ENCODE data around the gene PEX14.

DNA sequence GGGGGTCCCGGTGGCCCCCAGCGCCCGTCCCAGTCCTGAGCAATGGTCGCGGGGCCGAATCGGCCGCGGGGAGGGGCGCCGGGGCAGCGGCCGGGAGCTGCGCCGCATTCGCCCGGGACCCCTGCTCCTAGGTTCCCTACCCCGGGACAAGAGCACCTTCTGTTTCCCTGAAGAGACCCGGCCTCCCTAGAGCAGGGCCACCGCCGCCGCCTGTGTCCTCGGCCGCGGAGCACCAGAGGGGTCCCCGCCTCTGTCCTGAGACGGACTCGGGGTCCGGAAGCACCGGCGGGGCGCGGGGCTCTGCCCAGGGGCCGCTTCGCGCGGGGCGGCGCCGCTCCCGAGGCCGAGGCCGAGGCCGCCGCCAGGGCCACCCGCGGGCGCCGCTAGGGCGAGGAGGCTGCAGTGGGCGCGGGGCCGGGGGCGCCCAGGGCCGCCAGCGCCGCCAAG is 163.8 kb downstream of the PEX14 start:
- TF ChIP-seq, protein P1, sequence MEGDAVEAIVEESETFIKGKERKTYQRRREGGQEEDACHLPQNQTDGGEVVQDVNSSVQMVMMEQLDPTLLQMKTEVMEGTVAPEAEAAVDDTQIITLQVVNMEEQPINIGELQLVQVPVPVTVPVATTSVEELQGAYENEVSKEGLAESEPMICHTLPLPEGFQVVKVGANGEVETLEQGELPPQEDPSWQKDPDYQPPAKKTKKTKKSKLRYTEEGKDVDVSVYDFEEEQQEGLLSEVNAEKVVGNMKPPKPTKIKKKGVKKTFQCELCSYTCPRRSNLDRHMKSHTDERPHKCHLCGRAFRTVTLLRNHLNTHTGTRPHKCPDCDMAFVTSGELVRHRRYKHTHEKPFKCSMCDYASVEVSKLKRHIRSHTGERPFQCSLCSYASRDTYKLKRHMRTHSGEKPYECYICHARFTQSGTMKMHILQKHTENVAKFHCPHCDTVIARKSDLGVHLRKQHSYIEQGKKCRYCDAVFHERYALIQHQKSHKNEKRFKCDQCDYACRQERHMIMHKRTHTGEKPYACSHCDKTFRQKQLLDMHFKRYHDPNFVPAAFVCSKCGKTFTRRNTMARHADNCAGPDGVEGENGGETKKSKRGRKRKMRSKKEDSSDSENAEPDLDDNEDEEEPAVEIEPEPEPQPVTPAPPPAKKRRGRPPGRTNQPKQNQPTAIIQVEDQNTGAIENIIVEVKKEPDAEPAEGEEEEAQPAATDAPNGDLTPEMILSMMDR (IDR thresholded peaks at IDR 0.05) = no peak
- TF ChIP-seq POLR2A (IDR thresholded peaks at IDR 0.05) = no peak
